H9 (cell line): ENCODE measurements around the gene KIF26B. TPM values are rescaled to one million over a fixed set of nuclear protein-coding genes. Genes with fewer than 3 reads are reported as not detected.

Source experiments
- DNase-seq: peaks from one replicate; pipeline ENCODE4 v3.0.0-alpha.2; 2017
- H2AFZ ChIP-seq: one replicate; pipeline ENCODE4 v1.6.1; 2013; ENCODE audit warnings: mild to moderate bottlenecking, low read length, control low read depth, moderate library complexity
- H2AK5ac ChIP-seq: 2 replicates; pipeline ENCODE4 v1.6.1; 2013; ENCODE audit warnings: low read length, control low read depth, mixed read lengths; ENCODE audit not compliant: insufficient read length
- H2BK120ac ChIP-seq: one replicate; pipeline ENCODE4 v1.6.1; 2013; ENCODE audit warnings: low read depth, mild to moderate bottlenecking, low read length, control low read depth, inconsistent platforms; ENCODE audit not compliant: poor library complexity, severe bottlenecking
- H2BK12ac ChIP-seq: 2 replicates; pipeline ENCODE4 v1.6.1; 2013; ENCODE audit warnings: low read length, control low read depth, mixed read lengths, low read depth; ENCODE audit not compliant: insufficient read length
- H2BK15ac ChIP-seq: 2 replicates; pipeline ENCODE4 v1.6.1; 2013; ENCODE audit warnings: low read depth, low read length, control low read depth
- H2BK20ac ChIP-seq: one replicate; pipeline ENCODE4 v1.6.1; 2013; ENCODE audit warnings: low read depth, mild to moderate bottlenecking, low read length, control low read depth, inconsistent platforms; ENCODE audit not compliant: poor library complexity, severe bottlenecking
- H2BK5ac ChIP-seq: 2 replicates; pipeline ENCODE4 v1.6.1; 2013; ENCODE audit warnings: low read length, control low read depth, mixed read lengths; ENCODE audit not compliant: insufficient read length
- H3K14ac ChIP-seq: 2 replicates; pipeline ENCODE4 v1.6.1; 2013; ENCODE audit warnings: low read length, control low read depth; ENCODE audit not compliant: insufficient read depth
- H3K18ac ChIP-seq: 2 replicates; pipeline ENCODE4 v1.6.1; 2013; ENCODE audit warnings: low read depth, mild to moderate bottlenecking, mixed read lengths, low read length, control low read depth; ENCODE audit not compliant: insufficient read length
- H3K23ac ChIP-seq: 2 replicates; pipeline ENCODE4 v1.6.1; 2013; ENCODE audit warnings: low read length, control low read depth, mixed read lengths, low read depth; ENCODE audit not compliant: insufficient read length
- H3K23me2 ChIP-seq: 2 replicates; pipeline ENCODE4 v1.6.1; 2013; ENCODE audit warnings: low read depth, mild to moderate bottlenecking, mixed read lengths, low read length, control low read depth; ENCODE audit not compliant: insufficient read length, poor library complexity, severe bottlenecking
- H3K27ac ChIP-seq: 2 replicates; pipeline ENCODE4 v1.5.1; 2013; ENCODE audit warnings: low read length, control low read depth, mixed read lengths, low read depth; ENCODE audit not compliant: insufficient read length
- H3K27me3 ChIP-seq: 2 replicates; pipeline ENCODE4 v1.6.1; 2013; ENCODE audit warnings: low read length, control low read depth, inconsistent platforms; ENCODE audit not compliant: insufficient read depth
- H3K4ac ChIP-seq: 2 replicates; pipeline ENCODE4 v1.6.1; 2013; ENCODE audit warnings: low read depth, mild to moderate bottlenecking, control low read depth, inconsistent platforms, low read length, moderate library complexity
- H3K4me1 ChIP-seq: 2 replicates; pipeline ENCODE4 v1.6.1; 2013; ENCODE audit warnings: low read length, control low read depth, inconsistent platforms; ENCODE audit not compliant: insufficient read depth
- H3K4me2 ChIP-seq: 2 replicates; pipeline ENCODE4 v1.6.1; 2013; ENCODE audit warnings: low read length, control low read depth, mixed read lengths; ENCODE audit not compliant: insufficient read length, insufficient read depth
- H3K56ac ChIP-seq: 2 replicates; pipeline ENCODE4 v1.6.1; 2013; ENCODE audit warnings: low read depth, mild to moderate bottlenecking, mixed read lengths, low read length, control low read depth; ENCODE audit not compliant: insufficient read length
- H3K79me1 ChIP-seq: 2 replicates; pipeline ENCODE4 v1.6.1; 2013; ENCODE audit warnings: low read depth, mild to moderate bottlenecking, moderate library complexity, low read length, control low read depth, inconsistent platforms; ENCODE audit not compliant: insufficient read depth, poor library complexity, severe bottlenecking
- H3K79me2 ChIP-seq: 2 replicates; pipeline ENCODE4 v1.6.1; 2013; ENCODE audit warnings: low read length, control low read depth, inconsistent platforms; ENCODE audit not compliant: insufficient read depth
- H3K9ac ChIP-seq: 2 replicates; pipeline ENCODE4 v1.6.1; 2013; ENCODE audit warnings: low read length, control low read depth, mixed read lengths; ENCODE audit not compliant: insufficient read length; ENCODE audit errors: extremely low read depth
- H3K9me3 ChIP-seq: one replicate; pipeline ENCODE4 v1.6.1; 2013; ENCODE audit warnings: low read depth, low read length, inconsistent platforms; ENCODE audit not compliant: control insufficient read depth
- H3T11ph ChIP-seq: one replicate; pipeline ENCODE4 v1.6.1; 2013; ENCODE audit warnings: mild to moderate bottlenecking, low read length, control low read depth, inconsistent platforms
- H4K20me1 ChIP-seq: one replicate; pipeline ENCODE4 v1.6.1; 2013; ENCODE audit not compliant: control insufficient read depth, insufficient read length, insufficient read depth
- H4K5ac ChIP-seq: 2 replicates; pipeline ENCODE4 v1.6.1; 2013; ENCODE audit warnings: low read depth, mild to moderate bottlenecking, mixed read lengths, low read length, control low read depth; ENCODE audit not compliant: insufficient read length
- H4K8ac ChIP-seq: replicated peaks from 2 replicates; pipeline ENCODE4 v1.6.1; 2013; ENCODE audit warnings: low read length, control low read depth, mixed read lengths, low read depth; ENCODE audit not compliant: insufficient read length
- H4K91ac ChIP-seq: 2 replicates; pipeline ENCODE4 v1.6.1; 2013; ENCODE audit warnings: low read depth, mild to moderate bottlenecking, moderate library complexity, mixed read lengths, low read length, control low read depth; ENCODE audit not compliant: insufficient read length
- H3K27ac Mint-ChIP-seq, 3 experiments: 2 replicates in 2 of 3; 3 replicates in 1 of 3; pipeline ENCODE4 v1.8.0; 2020 to 2021; ENCODE audit warnings: mixed read lengths in 3 of 3, mild to moderate bottlenecking in 1 of 3, moderate library complexity in 1 of 3
- H3K27me3 Mint-ChIP-seq: 2 replicates; pipeline ENCODE4 v1.8.0; 2021; ENCODE audit warnings: low read depth, mild to moderate bottlenecking, moderate library complexity, mixed read lengths
- H3K36me3 Mint-ChIP-seq, 3 experiments: 2 replicates in 2 of 3; 3 replicates in 1 of 3; pipeline ENCODE4 v1.8.0; 2020 to 2021; ENCODE audit warnings: low read depth in 3 of 3, mixed read lengths in 3 of 3; ENCODE audit not compliant: insufficient read depth in 1 of 3
- H3K4me1 Mint-ChIP-seq, 2 experiments: 2 replicates each; pipeline ENCODE4 v1.8.0; 2020; ENCODE audit warnings: mixed read lengths in 2 of 2
- H3K4me3 Mint-ChIP-seq, 2 experiments: 2 replicates in 1 of 2; 3 replicates in 1 of 2; pipeline ENCODE4 v1.8.0; 2020 to 2021; ENCODE audit warnings: mild to moderate bottlenecking in 2 of 2, mixed read lengths in 2 of 2, moderate library complexity in 1 of 2
- H3K9me3 Mint-ChIP-seq, 2 experiments: 2 replicates in 1 of 2; 3 replicates in 1 of 2; pipeline ENCODE4 v1.8.0; 2020; ENCODE audit warnings: mild to moderate bottlenecking in 2 of 2, mixed read lengths in 2 of 2, moderate library complexity in 1 of 2
- CTCF ChIP-seq: fragments of 200-600 bp; sonication (generic); conservative IDR thresholded peaks from 3 replicates; pipeline ENCODE4 v1.8.0; 2021; ENCODE audit warnings: antibody characterized with exemption, mild to moderate bottlenecking
- WGBS: extraction: QIAGEN DNeasy Blood & Tissue Kit; methylation state at CpG from one replicate; pipeline ENCODE4 v1.1.7; 2013; ENCODE audit warnings: missing lambda C conversion rate, low lambda C conversion rate, mixed read lengths; ENCODE audit not compliant: insufficient read length; ENCODE audit errors: extremely low coverage; 5-methylcytosine and 5-hydroxymethylcytosine counted together
- total RNA-seq: library from RNA; stranded (reverse); gene quantifications from 2 replicates; pipeline ENCODE4 v1.2.1, GENCODE V29; 2021

KIF26B gene
- total RNA-seq, 1 experiment from 2014 or later, result 0.13 TPM

DNA sequence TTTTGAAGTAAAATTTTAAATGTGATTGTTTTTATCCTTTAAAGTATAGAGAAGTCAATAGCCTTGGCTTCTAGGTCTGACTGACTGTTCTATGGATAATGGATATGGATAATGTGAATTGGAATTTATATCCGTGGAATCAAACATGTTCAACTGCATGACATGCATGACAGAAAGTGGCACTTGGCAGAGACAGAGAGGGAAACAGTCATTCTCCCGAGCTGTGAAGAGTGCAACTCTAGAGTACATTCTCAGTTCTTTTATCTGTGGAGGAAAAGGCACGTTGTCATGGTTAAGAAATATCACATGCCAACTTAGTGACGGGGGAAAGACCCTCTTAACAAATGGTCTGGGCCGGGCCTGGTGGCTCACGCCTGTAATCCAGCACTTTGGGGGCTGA lies 67.0 kb downstream of the KIF26B start:
- no peak overlapping the region for H3K56ac ChIP-seq
- H3K4me1 ChIP-seq, result peaks cover 2% of the 10 kb centered on the region
- no peak overlapping the region for H3K4me2 ChIP-seq
- H3K27ac ChIP-seq, result no peak overlapping the region
- no peak overlapping the region for H2BK5ac ChIP-seq
- H3T11ph ChIP-seq, result no peak overlapping the region
- no peaks in the 10 kb centered on the region for H3K79me2 ChIP-seq
- no peak overlapping the region for H4K8ac ChIP-seq
- WGBS, result no CpG with 5 or more reads among the region's 6 CpGs
- no peak overlapping the region for H2AFZ ChIP-seq
- no peak overlapping the region for H3K9ac ChIP-seq
- TF ChIP-seq CTCF, result no peak
- H2AK5ac ChIP-seq, result no peak overlapping the region
- H3K18ac ChIP-seq, result no peak overlapping the region
- H3K9me3 ChIP-seq, result no peaks in the 10 kb centered on the region
- H2BK15ac ChIP-seq, result no peak overlapping the region
- Mint-ChIP-seq H3K4me3 (no peak overlapping the region), H3K4me1 (peaks cover 29 to 35% of the 10 kb centered on the region in 2 experiments), H3K27me3 (no peaks in the 10 kb centered on the region), H3K9me3 (no peaks in the 10 kb centered on the region), H3K27ac (no peak overlapping the region), H3K36me3 (no peaks in the 10 kb centered on the region)
- H4K20me1 ChIP-seq, result no peaks in the 10 kb centered on the region
- no peak overlapping the region for H3K23ac ChIP-seq
- H2BK120ac ChIP-seq, result no peak overlapping the region
- H2BK12ac ChIP-seq, result no peak overlapping the region
- DNase-seq, result no peak
- H4K91ac ChIP-seq, result no peak overlapping the region
- H2BK20ac ChIP-seq, result no peak overlapping the region
- no peak overlapping the region for H3K14ac ChIP-seq
- H3K4ac ChIP-seq, result no peak overlapping the region
- peaks cover 3% of the 10 kb centered on the region for H3K23me2 ChIP-seq
- no peak overlapping the region for H4K5ac ChIP-seq
- H3K79me1 ChIP-seq, result no peaks in the 10 kb centered on the region
- no peaks in the 10 kb centered on the region for H3K27me3 ChIP-seq
